H1 (cell line): ENCODE results near the gene GABRB2. TPM values are rescaled to one million over a fixed set of nuclear protein-coding genes. Genes with fewer than 3 reads are reported as not detected.

Experiments
- CTCF ChIA-PET: fragments of 300-600 bp; sonication (Branson Sonifier 250); formaldehyde crosslinking; loops from one replicate; lab custom pipeline; 2021; ENCODE audit not compliant: partially characterized antibody; lab: Charles Lee
- POLR2A ChIA-PET: fragments of 300-600 bp; sonication (Branson Sonifier 250); formaldehyde crosslinking; loops from one replicate; lab custom pipeline; 2021; ENCODE audit warnings: inconsistent platforms; ENCODE audit not compliant: partially characterized antibody; lab: Charles Lee
- DNase-seq, 2 experiments: peaks; one replicate each; pipeline versions ENCODE4 v3.0.0 to v3.0.0-alpha.2; 2010 to 2022; ENCODE audit warnings: low spot score in 2 of 2, low read depth in 1 of 2, mixed read lengths in 1 of 2
- FAIRE-seq: peaks from 2 replicates; lab custom pipeline; 2011; peaks lifted over from hg19 to GRCh38; lab: Jason Lieb, UNC
- H2AFZ ChIP-seq: 2 replicates; pipeline ENCODE4 v1.8.1; 2012; ENCODE audit warnings: low read length, inconsistent platforms
- H2AK5ac ChIP-seq: 2 replicates; pipeline ENCODE4 v1.6.1; 2013; ENCODE audit warnings: low read depth, low read length
- H2BK120ac ChIP-seq: replicated peaks from 2 replicates; pipeline ENCODE3; 2013; ENCODE audit warnings: low read depth, low read length, inconsistent platforms
- H2BK12ac ChIP-seq: 2 replicates; pipeline ENCODE4 v1.6.1; 2013; ENCODE audit warnings: low read depth, low read length
- H2BK15ac ChIP-seq: 2 replicates; pipeline ENCODE4 v1.6.1; 2013; ENCODE audit warnings: low read length
- H2BK20ac ChIP-seq: 2 replicates; pipeline ENCODE4 v1.6.1; 2013; ENCODE audit warnings: low read length
- H2BK5ac ChIP-seq: 2 replicates; pipeline ENCODE4 v1.6.1; 2013; ENCODE audit warnings: low read depth, low read length
- H3K14ac ChIP-seq: 2 replicates; pipeline ENCODE4 v1.6.1; 2013; ENCODE audit warnings: inconsistent platforms; ENCODE audit not compliant: insufficient read length
- H3K18ac ChIP-seq: 2 replicates; pipeline ENCODE4 v1.6.1; 2013; ENCODE audit warnings: low read length; ENCODE audit errors: extremely low read depth
- H3K23ac ChIP-seq: 2 replicates; pipeline ENCODE4 v1.6.1; 2013; ENCODE audit warnings: inconsistent platforms; ENCODE audit not compliant: insufficient read length
- H3K23me2 ChIP-seq: 2 replicates; pipeline ENCODE4 v1.6.1; 2013; ENCODE audit warnings: low read depth, low read length
- H3K27ac ChIP-seq: 2 replicates; pipeline ENCODE4 v1.6.1; 2011; ENCODE audit warnings: low read depth, low read length, inconsistent platforms
- H3K27me3 ChIP-seq, 4 experiments: replicated peaks in 1 of 4; 1 replicate in 1 of 4; 2 replicates in 3 of 4; pipeline versions ENCODE4 v1.6.1 to v1.8.1; 2011 to 2013; ENCODE audit warnings: low read length in 3 of 4, mild to moderate bottlenecking in 3 of 4, inconsistent platforms in 2 of 4, mixed read lengths in 2 of 4, moderate library complexity in 1 of 4; ENCODE audit not compliant: control insufficient read depth in 3 of 4, insufficient read depth in 3 of 4; ENCODE audit errors: extremely low read depth in 1 of 4
- H3K36me3 ChIP-seq, 4 experiments: 2 replicates each; pipeline versions ENCODE4 v1.6.1 to v1.8.1; 2011 to 2013; ENCODE audit warnings: mild to moderate bottlenecking in 4 of 4, low read length in 3 of 4, moderate library complexity in 2 of 4, control low read depth in 1 of 4, inconsistent platforms in 1 of 4; ENCODE audit not compliant: insufficient read depth in 4 of 4, control insufficient read depth in 2 of 4
- H3K4ac ChIP-seq: replicated peaks from 2 replicates; pipeline ENCODE3; 2013; ENCODE audit warnings: low read length, low read depth, mixed read lengths, inconsistent platforms; ENCODE audit not compliant: insufficient read length
- H3K4me1 ChIP-seq, 4 experiments: replicated peaks in 1 of 4; 1 replicate in 1 of 4; 2 replicates in 3 of 4; pipeline versions ENCODE4 v1.6.1 to v1.8.1; 2011 to 2013; ENCODE audit warnings: low read length in 3 of 4, inconsistent platforms in 2 of 4, mixed read lengths in 1 of 4; ENCODE audit not compliant: insufficient read depth in 4 of 4, control insufficient read depth in 3 of 4
- H3K4me2 ChIP-seq, 2 experiments: 2 replicates each; pipeline versions ENCODE4 v1.6.1 to v1.8.1; 2011 to 2013; ENCODE audit warnings: low read depth in 2 of 2, low read length in 2 of 2, control low read depth in 1 of 2, inconsistent platforms in 1 of 2, mild to moderate bottlenecking in 1 of 2; ENCODE audit not compliant: insufficient read depth in 1 of 2
- H3K4me3 ChIP-seq, 4 experiments: fragments of 200-600, 300-600 bp in 1 of 4; sonication (generic), shearing (Covaris generic), sonication (Bioruptor Twin) in 1 of 4; 2 replicates each; pipeline versions ENCODE4 v1.5.1 to v1.8.1; 2011 to 2016; ENCODE audit warnings: low read length in 4 of 4, low read depth in 3 of 4, control low read depth in 2 of 4, inconsistent platforms in 2 of 4, mild to moderate bottlenecking in 2 of 4, mixed read lengths in 1 of 4, moderate library complexity in 1 of 4; ENCODE audit not compliant: insufficient read depth in 2 of 4; ENCODE audit errors: extremely low read depth in 1 of 4
- H3K56ac ChIP-seq: replicated peaks from 2 replicates; pipeline ENCODE3; 2013; ENCODE audit warnings: low read depth, mild to moderate bottlenecking, mixed read lengths, low read length, inconsistent platforms; ENCODE audit not compliant: insufficient read length
- H3K79me1 ChIP-seq: 2 replicates; pipeline ENCODE4 v1.6.1; 2013; ENCODE audit warnings: low read depth, low read length, control low read depth
- H3K79me2 ChIP-seq, 2 experiments: 2 replicates each; pipeline versions ENCODE4 v1.6.1 to v1.8.1; 2012 to 2013; ENCODE audit warnings: low read length in 2 of 2, mild to moderate bottlenecking in 2 of 2, inconsistent platforms in 1 of 2; ENCODE audit not compliant: insufficient read depth in 2 of 2, control insufficient read depth in 1 of 2
- H3K9ac ChIP-seq, 4 experiments: replicated peaks in 1 of 4; 1 replicate in 1 of 4; 2 replicates in 3 of 4; pipeline versions ENCODE4 v1.6.1 to v1.8.1; 2011 to 2013; ENCODE audit warnings: low read depth in 3 of 4, low read length in 3 of 4, control low read depth in 2 of 4, mild to moderate bottlenecking in 2 of 4, moderate library complexity in 2 of 4, inconsistent platforms in 1 of 4; ENCODE audit errors: extremely low read depth in 1 of 4
- H3K9me3 ChIP-seq, 2 experiments: 2 replicates each; pipeline versions ENCODE4 v1.6.1 to v1.8.1; 2012 to 2013; ENCODE audit warnings: mild to moderate bottlenecking in 2 of 2, moderate library complexity in 2 of 2, control low read depth in 1 of 2, inconsistent platforms in 1 of 2, low read depth in 1 of 2, low read length in 1 of 2, mixed read lengths in 1 of 2; ENCODE audit not compliant: insufficient read depth in 2 of 2
- H4K20me1 ChIP-seq, 2 experiments: replicated peaks in 1 of 2; 2 replicates each; pipeline versions ENCODE3 to v1.8.1; 2011 to 2013; ENCODE audit warnings: inconsistent platforms in 2 of 2, low read length in 2 of 2, mild to moderate bottlenecking in 1 of 2; ENCODE audit not compliant: insufficient read depth in 2 of 2, control insufficient read depth in 1 of 2
- H4K5ac ChIP-seq: 2 replicates; pipeline ENCODE4 v1.6.1; 2013; ENCODE audit warnings: low read length, low read depth, mixed read lengths, inconsistent platforms; ENCODE audit not compliant: insufficient read length
- H4K8ac ChIP-seq: 2 replicates; pipeline ENCODE4 v1.8.0; 2013; ENCODE audit warnings: mild to moderate bottlenecking, moderate library complexity, low read length, inconsistent platforms; ENCODE audit not compliant: insufficient read depth; ENCODE audit errors: extremely low read depth
- H4K91ac ChIP-seq: replicated peaks from 2 replicates; pipeline ENCODE3; 2013; ENCODE audit warnings: low read length, mixed read lengths, inconsistent platforms; ENCODE audit not compliant: insufficient read length
- BACH1 ChIP-seq: IDR thresholded peaks from 2 replicates; pipeline ENCODE4 v1.6.1; 2012; ENCODE audit warnings: low read length, improper control_type of control experiment
- CBX5 ChIP-seq: fragments of 300-800, 300-1000 bp; sonication (generic); IDR thresholded peaks from 2 replicates; pipeline ENCODE4 v1.7.1; 2016; ENCODE audit warnings: antibody characterized with exemption, low read length, low read depth
- CHD2 ChIP-seq: IDR thresholded peaks from 2 replicates; pipeline ENCODE4 v1.6.1; 2012; ENCODE audit warnings: low read length, improper control_type of control experiment
- PHF8 ChIP-seq: fragments of 200-600 bp; sonication (generic); conservative IDR thresholded peaks from 2 replicates; pipeline ENCODE4 v1.7.1; 2012; ENCODE audit warnings: low read depth, mild to moderate bottlenecking, inconsistent platforms, low read length, moderate library complexity
- TAF1 ChIP-seq: IDR thresholded peaks from 2 replicates; pipeline ENCODE4 v1.6.1; 2011; ENCODE audit warnings: mild to moderate bottlenecking, low read depth, low read length
- WGBS, 2 experiments: shearing (Covaris generic) in 1 of 2; methylation state at CpG; one replicate each; pipeline versions ENCODE4 v1.1.6 to v1.1.7; 2013 to 2015; ENCODE audit warnings: low lambda C conversion rate in 2 of 2, mixed read lengths in 2 of 2, inconsistent platforms in 1 of 2, low coverage in 1 of 2, missing lambda C conversion rate in 1 of 2; ENCODE audit not compliant: insufficient replicate concordance in 2 of 2, insufficient coverage in 1 of 2, insufficient read length in 1 of 2; ENCODE audit errors: extremely low coverage in 1 of 2, missing lambda C conversion rate in 1 of 2; 5-methylcytosine and 5-hydroxymethylcytosine counted together
- polyA plus RNA-seq, 7 experiments: library from polyadenylated mRNA; depleted of rRNA in 3 of 7; stranded (reverse) in 5 of 7; unstranded in 2 of 7; fragments of >200 nt in 5 of 7; fragments of 200-250 nt in 2 of 7; gene quantifications; 1 replicate in 5 of 7; 2 replicates in 1 of 7; 4 replicates in 1 of 7; pipeline versions ENCODE4 v1.2.1 to v1.2.3, GENCODE V29; 2011 to 2013; ENCODE audit warnings: missing spikeins in 2 of 7, mixed read lengths in 2 of 7
- total RNA-seq: library from RNA; stranded (reverse); fragmentation: NEBNext Ultra II Directional; extraction: Animal tissue kit (Norgen Biotek cat#: 25700); gene quantifications from 2 replicates; pipeline ENCODE4 v1.2.1, GENCODE V29; 2021

Gene GABRB2
- total and polyA plus RNA-seq, 2 of the 8 experiments (the other 6 are each of a cell fraction or from before 2014, with no cell fraction given), result 0.54 to 1.9 TPM

GRCh38 chr5:161414896-161415295 lies 131.6 kb downstream of the GABRB2 start:
- Histone ChIP-seq H2BK120ac (no peak overlapping the region), H4K5ac (no peak overlapping the region), H2BK15ac (no peak overlapping the region), H4K8ac (no peak overlapping the region), H2BK20ac (no peak overlapping the region), H3K14ac (no peak overlapping the region), H3K4ac (no peak overlapping the region), H3K9me3 (no peaks in the 10 kb centered on the region), H4K91ac (no peak overlapping the region), H3K79me2 (no peaks in the 10 kb centered on the region), H3K36me3 (no peaks in the 10 kb centered on the region), H3K4me1 (no peaks in the 10 kb centered on the region), H2AK5ac (no peak overlapping the region), H3K18ac (no peak overlapping the region), H3K27ac (no peak overlapping the region), H2BK12ac (no peak overlapping the region), H3K4me3 (no peak overlapping the region), H3K56ac (no peak overlapping the region), H3K4me2 (no peak overlapping the region), H3K27me3 (no peaks in the 10 kb centered on the region), H3K9ac (no peak overlapping the region), H3K23ac (no peak overlapping the region), H2AFZ (no peak overlapping the region), H2BK5ac (no peak overlapping the region), H3K79me1 (no peaks in the 10 kb centered on the region), H4K20me1 (no peaks in the 10 kb centered on the region), H3K23me2 (no peaks in the 10 kb centered on the region)
- FAIRE-seq, result no peak
- TF ChIP-seq BACH1 (no peak), TAF1 (no peak), CBX5 (no peak), PHF8 (no peak), CHD2 (no peak)
- no peak for DNase-seq
- 89% methylated on average over 3 of the region's 3 CpGs; no CpG with 5 or more reads in 1 of the 2 experiments for WGBS, 2 experiments
- CTCF ChIA-PET, result no interaction called here
- POLR2A ChIA-PET, result no interaction called here
